HepG2 (cell line): ENCODE results near the gene TP53TG5. TPM values are rescaled to one million over a fixed set of nuclear protein-coding genes. Genes with fewer than 3 reads are reported as not detected.

Experiments
- BCL6 ChIP-seq: IDR thresholded peaks from 2 replicates; pipeline ENCODE4 v1.6.1; 2016; ENCODE audit warnings: missing genetic modification reagents, missing compliant biosample characterization
- BRF2 ChIP-seq: sonication (generic); formaldehyde crosslinking; IDR thresholded peaks from 2 replicates; pipeline ENCODE4 v1.8.1; 2022; ENCODE audit warnings: mild to moderate bottlenecking, missing genetic modification reagents
- CEBPB ChIP-seq: IDR thresholded peaks from 2 replicates; pipeline ENCODE4 v1.6.1; 2011; ENCODE audit warnings: low read depth, low read length, improper control_type of control experiment, borderline replicate concordance
- CHCHD3 ChIP-seq: sonication (generic); formaldehyde crosslinking; IDR thresholded peaks from 2 replicates; pipeline ENCODE4 v1.8.0; 2022; ENCODE audit warnings: mild to moderate bottlenecking, missing genetic modification reagents, moderate library complexity
- DPF2 ChIP-seq: sonication (generic); formaldehyde crosslinking; IDR thresholded peaks from 2 replicates; pipeline ENCODE4 v1.4.0; 2020; ENCODE audit warnings: mild to moderate bottlenecking, low read depth, missing genetic modification reagents, borderline replicate concordance
- ELF1 ChIP-seq: sonication (generic); formaldehyde crosslinking; IDR thresholded peaks from 2 replicates; pipeline ENCODE4 v1.4.0; 2020; ENCODE audit warnings: missing genetic modification reagents
- JUN ChIP-seq: sonication (generic); formaldehyde crosslinking; IDR thresholded peaks from 2 replicates; pipeline ENCODE4 v1.4.0; 2020; ENCODE audit warnings: mild to moderate bottlenecking, missing genetic modification reagents
- JUNB ChIP-seq: sonication (generic); formaldehyde crosslinking; IDR thresholded peaks from 2 replicates; pipeline ENCODE4 v1.8.0; 2022; ENCODE audit warnings: missing genetic modification reagents, mild to moderate bottlenecking, borderline replicate concordance
- KDM1A ChIP-seq: IDR thresholded peaks from 2 replicates; pipeline ENCODE4 v1.6.1; 2016; ENCODE audit warnings: missing compliant biosample characterization
- KDM5B ChIP-seq: sonication (generic); formaldehyde crosslinking; IDR thresholded peaks from 2 replicates; pipeline ENCODE4 v1.4.0; 2020; ENCODE audit warnings: missing genetic modification reagents, mild to moderate bottlenecking, borderline replicate concordance
- NAIF1 ChIP-seq: sonication (generic); formaldehyde crosslinking; IDR thresholded peaks from 2 replicates; pipeline ENCODE4 v1.5.0; 2020; ENCODE audit warnings: mild to moderate bottlenecking, missing genetic modification reagents, borderline replicate concordance
- NR2F6 ChIP-seq, 2 experiments: IDR thresholded peaks; 2 replicates each; pipeline ENCODE4 v1.6.1; 2016; ENCODE audit warnings: antibody characterized with exemption in 1 of 2, mild to moderate bottlenecking in 1 of 2
- REPIN1 ChIP-seq: sonication (generic); formaldehyde crosslinking; IDR thresholded peaks from 2 replicates; pipeline ENCODE4 v1.8.0; 2022; ENCODE audit warnings: missing genetic modification reagents, low read depth, mild to moderate bottlenecking, borderline replicate concordance
- SALL1 ChIP-seq: sonication (generic); formaldehyde crosslinking; IDR thresholded peaks from 2 replicates; pipeline ENCODE4 v1.8.0; 2022; ENCODE audit warnings: mild to moderate bottlenecking, missing genetic modification reagents
- SNAPC2 ChIP-seq: sonication (generic); formaldehyde crosslinking; IDR thresholded peaks from 2 replicates; pipeline ENCODE4 v1.8.1; 2022; ENCODE audit warnings: mild to moderate bottlenecking, missing genetic modification reagents
- THYN1 ChIP-seq: sonication (generic); formaldehyde crosslinking; IDR thresholded peaks from 2 replicates; pipeline ENCODE4 v1.8.1; 2023; ENCODE audit warnings: low read depth, mild to moderate bottlenecking, moderate library complexity, missing genetic modification reagents, borderline replicate concordance
- ZBTB1 ChIP-seq: sonication (generic); formaldehyde crosslinking; IDR thresholded peaks from 2 replicates; pipeline ENCODE4 v1.4.0; 2020; ENCODE audit warnings: missing genetic modification reagents, borderline replicate concordance
- ZFP1 ChIP-seq: IDR thresholded peaks from 2 replicates; pipeline ENCODE4 v1.6.1; 2016
- ZNF337 ChIP-seq: sonication (generic); formaldehyde crosslinking; IDR thresholded peaks from 2 replicates; pipeline ENCODE4 v1.5.1; 2020; ENCODE audit warnings: missing genetic modification reagents, low read depth, mild to moderate bottlenecking, borderline replicate concordance
- ZNF800 ChIP-seq: sonication (generic); formaldehyde crosslinking; IDR thresholded peaks from 2 replicates; pipeline ENCODE4 v1.4.0; 2020; ENCODE audit warnings: missing genetic modification reagents
- polyA plus RNA-seq, 8 experiments: library from polyadenylated mRNA; depleted of rRNA in 3 of 8; stranded (reverse) in 7 of 8; unstranded in 1 of 8; fragments of >200 nt; fragmentation: Illumina TruSeq in 4 of 8; extraction: Trizol in 4 of 8; gene quantifications; 2 replicates each; pipeline versions ENCODE4 v1.2.1 to v1.2.3, GENCODE V29; 2011 to 2016; ENCODE audit warnings: low read depth in 4 of 8, missing spikeins in 1 of 8, mixed read lengths in 1 of 8; ENCODE audit not compliant: insufficient read depth in 1 of 8
- total RNA-seq, 5 experiments: library from RNA; depleted of rRNA; stranded (reverse); fragments of >200 nt; fragmentation: Illumina TruSeq; extraction: Trizol; gene quantifications; 2 replicates each; pipeline ENCODE4 v1.2.3, GENCODE V29; 2016; ENCODE audit warnings: low read depth in 1 of 5
- TF ChIP-seq, protein P1 (sequence below): sonication (generic); formaldehyde crosslinking; IDR thresholded peaks from 2 replicates; pipeline ENCODE4 v1.8.1; 2023; ENCODE audit warnings: mild to moderate bottlenecking, inconsistent platforms, moderate library complexity, missing genetic modification reagents, borderline replicate concordance
- TF ChIP-seq, protein P2 (sequence below): sonication (generic); formaldehyde crosslinking; IDR thresholded peaks from 2 replicates; pipeline ENCODE4 v1.4.0; 2020; ENCODE audit warnings: mild to moderate bottlenecking, low read depth, missing genetic modification reagents
- TF ChIP-seq, protein P3 (sequence below): sonication (generic); formaldehyde crosslinking; IDR thresholded peaks from 2 replicates; pipeline ENCODE4 v1.4.0; 2020; ENCODE audit warnings: missing genetic modification reagents

TP53TG5 gene
- total and polyA plus RNA-seq, 2 of the 13 experiments (the other 11 are each of a cell fraction or from before 2014, with no cell fraction given): 0.11 TPM; not detected in 1

DNA sequence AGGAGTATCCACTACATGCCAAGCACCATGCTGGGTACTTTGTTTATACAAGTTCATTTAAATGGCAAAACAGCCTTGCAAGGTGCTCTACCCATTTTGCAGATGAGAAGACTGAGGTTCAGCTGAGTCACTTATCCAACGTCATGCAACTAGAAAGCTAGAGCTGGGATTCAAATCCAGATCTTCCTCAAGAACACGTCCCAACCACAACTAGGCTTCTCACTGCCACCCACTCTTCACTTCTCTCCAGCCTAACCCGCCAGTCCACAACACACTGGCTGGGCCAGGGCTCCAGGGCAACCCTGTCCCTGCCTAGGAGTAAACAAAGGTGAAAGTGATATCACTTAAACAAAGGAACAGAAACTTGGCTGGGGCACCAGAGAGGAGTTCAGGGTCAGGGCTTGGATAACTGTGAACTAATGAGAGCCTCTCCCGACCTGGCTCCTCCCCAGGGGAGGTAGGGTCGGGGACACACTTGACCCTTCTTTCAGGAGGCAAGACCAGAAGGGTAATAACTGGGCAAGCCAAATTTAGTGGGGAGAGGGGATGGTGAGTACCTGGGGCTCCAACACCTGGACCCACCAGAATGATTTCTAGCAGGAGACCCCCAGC is 37.8 kb downstream of the TP53TG5 start (continued):
- TF ChIP-seq, protein P1, sequence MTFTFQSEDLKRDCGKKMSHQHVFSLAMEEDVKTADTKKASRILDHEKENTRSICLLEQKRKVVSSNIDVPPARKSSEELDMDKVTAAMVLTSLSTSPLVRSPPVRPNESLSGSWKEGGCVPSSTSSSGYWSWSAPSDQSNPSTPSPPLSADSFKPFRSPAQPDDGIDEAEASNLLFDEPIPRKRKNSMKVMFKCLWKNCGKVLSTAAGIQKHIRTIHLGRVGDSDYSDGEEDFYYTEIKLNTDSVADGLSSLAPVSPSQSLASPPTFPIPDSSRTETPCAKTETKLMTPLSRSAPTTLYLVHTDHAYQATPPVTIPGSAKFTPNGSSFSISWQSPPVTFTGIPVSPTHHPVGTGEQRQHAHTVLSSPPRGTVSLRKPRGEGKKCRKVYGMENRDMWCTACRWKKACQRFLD (CRISPR knock-in tag): no peak
- TF ChIP-seq CEBPB: no peak
- no peak for TF ChIP-seq BRF2 (CRISPR knock-in tag)
- TF ChIP-seq THYN1: no peak
- no peak for TF ChIP-seq CHCHD3 (CRISPR knock-in tag)
- peak; percentile 77; the same call in 1 of the 2 replicates for TF ChIP-seq JUN (CRISPR knock-in tag)
- TF ChIP-seq REPIN1 (CRISPR knock-in tag): peak; percentile 74; the same call in 1 of the 2 replicates
- peak; percentile 78 for TF ChIP-seq SALL1 (CRISPR knock-in tag)
- TF ChIP-seq, protein P2, sequence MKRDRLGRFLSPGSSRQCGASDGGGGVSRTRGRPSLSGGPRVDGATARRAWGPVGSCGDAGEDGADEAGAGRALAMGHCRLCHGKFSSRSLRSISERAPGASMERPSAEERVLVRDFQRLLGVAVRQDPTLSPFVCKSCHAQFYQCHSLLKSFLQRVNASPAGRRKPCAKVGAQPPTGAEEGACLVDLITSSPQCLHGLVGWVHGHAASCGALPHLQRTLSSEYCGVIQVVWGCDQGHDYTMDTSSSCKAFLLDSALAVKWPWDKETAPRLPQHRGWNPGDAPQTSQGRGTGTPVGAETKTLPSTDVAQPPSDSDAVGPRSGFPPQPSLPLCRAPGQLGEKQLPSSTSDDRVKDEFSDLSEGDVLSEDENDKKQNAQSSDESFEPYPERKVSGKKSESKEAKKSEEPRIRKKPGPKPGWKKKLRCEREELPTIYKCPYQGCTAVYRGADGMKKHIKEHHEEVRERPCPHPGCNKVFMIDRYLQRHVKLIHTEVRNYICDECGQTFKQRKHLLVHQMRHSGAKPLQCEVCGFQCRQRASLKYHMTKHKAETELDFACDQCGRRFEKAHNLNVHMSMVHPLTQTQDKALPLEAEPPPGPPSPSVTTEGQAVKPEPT (CRISPR knock-in tag): peak; percentile 50; the same call in 1 of the 2 replicates
- TF ChIP-seq JUNB (CRISPR knock-in tag): no peak
- no peak for TF ChIP-seq ZNF800 (CRISPR knock-in tag)
- 0 out of 2 replicates have a peak, but pooled peaks have one; percentile 34 for TF ChIP-seq ZFP1 (CRISPR knock-in tag)
- no peak for TF ChIP-seq SNAPC2
- peak; percentile 28; the same call in 1 of the 2 replicates for TF ChIP-seq ELF1 (CRISPR knock-in tag)
- peak; percentile 100 for TF ChIP-seq KDM1A (CRISPR knock-in tag)
- TF ChIP-seq DPF2 (CRISPR knock-in tag): peak; percentile 67; the same call in 1 of the 2 replicates
- TF ChIP-seq, protein P3, sequence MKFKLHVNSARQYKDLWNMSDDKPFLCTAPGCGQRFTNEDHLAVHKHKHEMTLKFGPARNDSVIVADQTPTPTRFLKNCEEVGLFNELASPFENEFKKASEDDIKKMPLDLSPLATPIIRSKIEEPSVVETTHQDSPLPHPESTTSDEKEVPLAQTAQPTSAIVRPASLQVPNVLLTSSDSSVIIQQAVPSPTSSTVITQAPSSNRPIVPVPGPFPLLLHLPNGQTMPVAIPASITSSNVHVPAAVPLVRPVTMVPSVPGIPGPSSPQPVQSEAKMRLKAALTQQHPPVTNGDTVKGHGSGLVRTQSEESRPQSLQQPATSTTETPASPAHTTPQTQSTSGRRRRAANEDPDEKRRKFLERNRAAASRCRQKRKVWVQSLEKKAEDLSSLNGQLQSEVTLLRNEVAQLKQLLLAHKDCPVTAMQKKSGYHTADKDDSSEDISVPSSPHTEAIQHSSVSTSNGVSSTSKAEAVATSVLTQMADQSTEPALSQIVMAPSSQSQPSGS: peak; percentile 53; the same call in 1 of the 2 replicates
- no peak for TF ChIP-seq KDM5B (CRISPR knock-in tag)
- TF ChIP-seq BCL6: peak; percentile 87
- no peak for TF ChIP-seq ZBTB1 (CRISPR knock-in tag)
- no peak for TF ChIP-seq ZNF337 (CRISPR knock-in tag)
- peak; percentile 90 for TF ChIP-seq NR2F6 (IDR thresholded peaks at IDR 0.05)
- peak; percentile 89 for TF ChIP-seq NR2F6 (CRISPR knock-in tag; IDR thresholded peaks at IDR 0.05)
- no peak for TF ChIP-seq NAIF1
